HG02870 (cell line): Measurements from ENCODE around the gene SCAF1.

Experiments
- ATAC-seq: cut with Tn5 transposase; IDR thresholded peaks from one replicate; pipeline ENCODE4 v1.9.1; 2021; ENCODE audit warnings: mild to moderate bottlenecking, moderate library complexity; ENCODE audit not compliant: unreplicated experiment

Gene SCAF1, protein sequence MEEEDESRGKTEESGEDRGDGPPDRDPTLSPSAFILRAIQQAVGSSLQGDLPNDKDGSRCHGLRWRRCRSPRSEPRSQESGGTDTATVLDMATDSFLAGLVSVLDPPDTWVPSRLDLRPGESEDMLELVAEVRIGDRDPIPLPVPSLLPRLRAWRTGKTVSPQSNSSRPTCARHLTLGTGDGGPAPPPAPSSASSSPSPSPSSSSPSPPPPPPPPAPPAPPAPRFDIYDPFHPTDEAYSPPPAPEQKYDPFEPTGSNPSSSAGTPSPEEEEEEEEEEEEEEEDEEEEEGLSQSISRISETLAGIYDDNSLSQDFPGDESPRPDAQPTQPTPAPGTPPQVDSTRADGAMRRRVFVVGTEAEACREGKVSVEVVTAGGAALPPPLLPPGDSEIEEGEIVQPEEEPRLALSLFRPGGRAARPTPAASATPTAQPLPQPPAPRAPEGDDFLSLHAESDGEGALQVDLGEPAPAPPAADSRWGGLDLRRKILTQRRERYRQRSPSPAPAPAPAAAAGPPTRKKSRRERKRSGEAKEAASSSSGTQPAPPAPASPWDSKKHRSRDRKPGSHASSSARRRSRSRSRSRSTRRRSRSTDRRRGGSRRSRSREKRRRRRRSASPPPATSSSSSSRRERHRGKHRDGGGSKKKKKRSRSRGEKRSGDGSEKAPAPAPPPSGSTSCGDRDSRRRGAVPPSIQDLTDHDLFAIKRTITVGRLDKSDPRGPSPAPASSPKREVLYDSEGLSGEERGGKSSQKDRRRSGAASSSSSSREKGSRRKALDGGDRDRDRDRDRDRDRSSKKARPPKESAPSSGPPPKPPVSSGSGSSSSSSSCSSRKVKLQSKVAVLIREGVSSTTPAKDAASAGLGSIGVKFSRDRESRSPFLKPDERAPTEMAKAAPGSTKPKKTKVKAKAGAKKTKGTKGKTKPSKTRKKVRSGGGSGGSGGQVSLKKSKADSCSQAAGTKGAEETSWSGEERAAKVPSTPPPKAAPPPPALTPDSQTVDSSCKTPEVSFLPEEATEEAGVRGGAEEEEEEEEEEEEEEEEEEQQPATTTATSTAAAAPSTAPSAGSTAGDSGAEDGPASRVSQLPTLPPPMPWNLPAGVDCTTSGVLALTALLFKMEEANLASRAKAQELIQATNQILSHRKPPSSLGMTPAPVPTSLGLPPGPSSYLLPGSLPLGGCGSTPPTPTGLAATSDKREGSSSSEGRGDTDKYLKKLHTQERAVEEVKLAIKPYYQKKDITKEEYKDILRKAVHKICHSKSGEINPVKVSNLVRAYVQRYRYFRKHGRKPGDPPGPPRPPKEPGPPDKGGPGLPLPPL

DNA sequence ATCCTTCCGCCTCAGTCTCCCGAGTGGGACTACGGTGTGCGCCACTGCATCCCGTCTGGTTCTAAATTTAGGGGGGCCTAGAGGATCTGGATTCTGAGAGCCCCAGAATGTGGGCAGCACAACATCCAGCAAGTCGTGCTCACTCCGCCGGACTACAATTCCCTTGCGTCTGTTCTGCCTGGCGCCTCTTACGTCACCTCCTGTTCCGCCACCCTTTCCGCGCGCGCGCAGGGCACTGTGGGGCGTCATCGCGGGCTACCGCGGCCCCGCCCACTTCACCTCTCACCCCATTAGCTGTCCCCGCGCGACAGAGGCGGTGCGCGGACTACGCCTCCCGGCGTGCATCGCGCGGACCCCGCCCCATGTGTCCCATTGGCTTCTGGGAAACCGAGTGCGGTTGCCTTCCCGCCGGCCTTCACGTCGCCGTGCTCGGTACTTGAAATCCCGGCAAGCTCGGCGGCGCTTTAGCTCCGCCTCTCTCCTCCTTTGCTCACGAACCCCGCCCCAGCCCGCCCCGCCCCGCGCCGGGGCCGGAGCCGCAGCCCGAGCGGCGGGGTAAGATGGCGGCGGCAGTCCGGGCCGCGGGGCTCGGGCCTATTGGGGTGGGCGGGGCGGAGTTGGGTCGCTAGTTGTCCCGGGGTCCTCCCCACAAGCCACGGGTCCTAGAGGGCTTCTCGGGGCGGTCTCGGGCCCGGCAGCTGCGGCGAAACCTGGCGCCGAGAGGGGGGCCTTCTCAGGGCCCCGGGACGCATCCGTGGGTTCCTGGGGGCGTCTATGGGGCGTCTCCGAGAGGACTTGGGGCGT lies at the start of gene SCAF1:
TSS of gene SCAF1 (plus strand) at position 522 of the 804 bp plus-strand sequence. CDS start 2,818 bp downstream, outside the sequence.
- peak; percentile 47 for ATAC-seq

DNA sequence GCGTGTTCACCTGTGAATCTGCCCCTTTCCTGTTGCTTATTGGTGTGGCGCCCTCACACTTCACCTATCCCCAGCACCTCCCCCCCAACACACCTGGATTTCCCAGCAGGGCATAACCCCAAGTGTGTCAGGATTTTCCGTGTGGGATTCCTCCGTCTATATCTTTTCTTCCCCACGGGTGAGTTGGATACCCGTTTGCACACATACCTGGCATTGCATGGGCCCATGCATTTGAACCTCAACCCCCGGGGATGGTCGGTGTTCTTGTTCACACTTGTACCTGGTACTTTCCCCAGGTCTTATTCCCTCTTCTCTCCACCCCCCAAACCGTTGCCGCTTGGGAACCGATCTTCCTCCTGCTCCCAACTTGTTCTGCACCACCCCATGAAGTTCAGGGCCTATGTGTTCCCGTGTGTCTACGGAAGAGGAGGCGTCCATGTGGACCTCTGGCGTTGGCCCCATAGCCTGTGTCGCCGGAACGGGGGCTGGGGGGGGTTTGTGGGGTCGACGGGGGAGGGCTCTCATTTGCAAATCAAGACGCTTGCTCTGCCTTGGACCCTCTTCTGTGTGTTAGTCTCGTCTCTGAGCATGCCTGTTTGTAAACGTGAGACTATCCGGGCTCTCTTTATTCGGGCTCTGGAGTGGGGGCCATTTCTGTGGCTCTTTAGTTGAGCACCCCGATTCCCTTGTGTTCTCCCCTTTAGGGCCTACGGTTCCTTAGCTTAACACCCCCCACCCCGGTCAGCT lies 49.4 kb upstream of the SCAF1 start:
- ATAC-seq: no peak

DNA sequence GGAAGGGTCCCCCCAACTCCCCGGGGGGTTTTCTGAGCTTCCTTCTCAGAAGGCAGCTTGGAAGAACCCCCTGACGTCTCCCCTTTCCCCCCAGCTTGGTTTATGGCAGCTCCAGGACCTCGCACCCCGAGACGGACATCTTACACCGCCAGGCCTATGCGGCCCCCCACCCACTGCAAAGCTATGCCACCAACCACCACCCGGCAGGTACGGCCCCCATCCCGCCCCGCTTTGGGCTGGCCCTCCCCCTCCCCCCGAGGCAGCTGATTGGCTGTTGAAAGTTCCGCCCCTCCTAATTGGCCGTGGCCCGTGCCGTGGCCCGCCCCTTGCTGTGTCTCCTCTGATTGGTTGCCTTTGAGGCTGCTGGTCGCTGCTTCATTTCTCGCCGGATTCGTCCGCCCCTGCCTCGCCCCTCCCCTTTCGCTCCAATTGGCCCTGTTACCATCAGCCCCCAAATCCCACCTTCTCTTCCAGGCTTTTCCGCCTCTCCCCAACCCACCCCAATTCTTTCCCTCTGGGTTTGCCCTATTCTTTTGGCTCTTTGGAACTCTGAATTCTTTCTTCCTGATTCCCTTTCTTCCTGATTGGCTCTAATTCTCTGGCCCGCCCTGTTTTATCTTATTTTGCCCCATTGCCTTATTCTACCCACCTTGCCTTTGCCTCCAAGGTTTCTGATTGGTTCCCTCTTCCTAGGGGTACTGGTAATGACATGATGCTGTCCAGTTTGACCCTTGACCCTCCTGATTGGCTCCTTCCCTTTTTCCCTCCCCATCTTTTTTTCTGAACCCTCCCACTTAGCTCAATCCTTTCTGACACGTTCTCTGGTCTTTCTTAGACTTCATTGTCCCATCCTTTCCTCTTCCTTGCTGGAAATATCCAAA lies 48.5 kb upstream of the SCAF1 start:
- ATAC-seq: peak; percentile 51

DNA sequence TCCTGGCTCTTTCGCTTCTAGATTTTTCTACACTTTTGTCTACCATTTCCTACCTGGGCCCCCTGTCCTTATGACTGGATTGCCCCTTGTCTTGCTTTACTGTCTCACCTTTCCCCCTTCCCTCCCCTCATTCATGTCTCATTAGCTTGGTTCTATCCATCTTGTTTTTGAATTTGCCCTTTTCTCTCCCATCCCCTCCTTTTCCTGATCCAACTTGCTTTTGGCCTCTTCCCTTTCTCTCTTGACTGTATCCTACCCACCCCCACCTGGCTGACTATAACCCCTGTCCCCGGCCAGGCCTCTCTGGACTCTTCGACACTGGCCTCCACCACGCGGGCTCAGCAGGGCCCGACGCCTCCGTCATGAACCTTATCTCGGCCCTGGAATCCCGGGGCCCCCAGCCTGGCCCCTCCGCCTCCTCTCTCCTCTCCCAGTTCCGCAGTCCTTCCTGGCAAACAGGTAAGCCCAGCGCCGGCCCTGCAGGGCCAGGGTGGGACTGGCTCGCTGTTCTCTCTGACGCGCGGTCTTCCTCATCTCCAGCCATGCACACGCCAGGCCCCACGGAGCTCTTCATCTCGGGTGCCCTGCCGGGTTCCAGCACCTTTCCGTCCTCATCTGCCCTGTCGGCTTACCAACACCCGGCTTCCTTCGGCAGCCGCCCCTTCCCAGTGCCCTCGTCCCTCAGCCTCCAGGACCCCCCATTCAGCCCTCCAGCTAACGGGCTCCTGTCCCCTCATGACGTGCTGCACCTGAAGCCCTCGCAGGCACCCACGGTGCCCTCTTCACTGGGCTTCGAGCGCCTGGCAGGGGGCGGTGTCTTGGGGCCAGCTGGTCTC lies 47.6 kb upstream of the SCAF1 start:
- ATAC-seq: no peak

DNA sequence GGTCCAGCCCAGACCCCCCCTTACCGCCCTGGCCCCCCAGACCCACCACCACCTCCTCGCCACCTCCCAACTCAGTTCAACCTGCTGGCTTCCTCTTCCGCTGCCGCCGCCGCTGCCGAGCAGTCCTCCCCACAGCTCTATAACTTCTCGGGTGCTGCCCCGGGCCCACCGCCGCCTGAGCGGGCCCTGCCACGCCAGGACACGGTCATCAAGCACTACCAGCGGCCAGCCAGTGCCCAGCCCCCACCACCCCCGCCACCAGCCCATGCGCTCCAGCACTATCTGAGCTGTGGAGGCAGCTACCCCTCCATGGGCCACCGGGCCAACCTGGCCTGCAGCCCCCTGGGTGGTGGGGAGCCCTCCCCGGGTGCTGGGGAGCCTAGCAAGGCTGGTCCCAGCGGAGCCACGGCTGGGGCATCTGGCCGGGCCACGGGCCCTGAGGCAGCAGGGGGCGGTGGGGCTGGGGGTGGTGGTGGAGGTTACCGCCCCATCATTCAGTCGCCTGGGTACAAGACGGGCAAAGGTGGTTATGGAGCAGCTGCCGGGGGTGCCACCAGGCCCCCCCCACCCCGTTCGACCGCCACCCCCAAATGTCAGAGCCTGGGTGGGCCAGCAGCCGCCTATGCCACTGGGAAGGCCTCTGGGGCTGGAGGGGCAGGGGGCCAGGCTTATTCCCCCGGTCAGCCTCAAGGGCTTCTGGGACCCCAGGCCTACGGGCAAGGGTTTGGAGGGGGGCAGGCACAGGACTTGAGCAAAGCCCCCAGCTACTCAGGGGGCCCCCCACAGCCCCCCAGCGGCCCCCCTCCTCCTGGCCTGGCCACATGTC lies 46.8 kb upstream of the SCAF1 start:
- no peak for ATAC-seq

DNA sequence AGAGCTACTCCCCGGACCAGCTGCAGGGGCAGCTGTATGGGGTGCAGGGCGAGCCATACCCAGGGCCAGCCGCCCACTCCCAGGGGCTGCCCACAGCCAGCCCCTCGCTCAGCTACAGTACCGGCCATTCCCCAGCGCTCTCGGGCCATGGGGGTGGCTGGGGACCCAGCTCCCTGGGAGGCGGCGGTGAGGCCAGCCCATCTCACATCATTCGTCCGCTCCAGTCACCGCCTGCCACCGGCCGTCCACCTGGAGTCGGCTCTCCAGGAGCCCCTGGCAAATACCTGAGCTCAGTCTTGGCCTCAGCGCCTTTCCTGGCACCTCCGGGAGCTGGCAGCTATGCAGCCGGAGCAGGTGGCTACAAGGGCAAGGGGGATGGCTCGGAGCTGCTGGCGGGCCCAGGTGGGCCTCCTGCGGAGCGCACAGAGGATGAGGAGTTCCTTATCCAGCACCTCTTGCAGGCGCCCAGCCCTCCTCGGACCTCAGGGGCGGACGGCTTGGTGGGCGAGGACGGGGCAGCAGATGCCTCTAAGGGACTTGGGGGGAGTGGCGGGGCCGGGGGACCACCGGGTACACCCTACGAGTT lies 46.1 kb upstream of the SCAF1 start:
- no peak for ATAC-seq

DNA sequence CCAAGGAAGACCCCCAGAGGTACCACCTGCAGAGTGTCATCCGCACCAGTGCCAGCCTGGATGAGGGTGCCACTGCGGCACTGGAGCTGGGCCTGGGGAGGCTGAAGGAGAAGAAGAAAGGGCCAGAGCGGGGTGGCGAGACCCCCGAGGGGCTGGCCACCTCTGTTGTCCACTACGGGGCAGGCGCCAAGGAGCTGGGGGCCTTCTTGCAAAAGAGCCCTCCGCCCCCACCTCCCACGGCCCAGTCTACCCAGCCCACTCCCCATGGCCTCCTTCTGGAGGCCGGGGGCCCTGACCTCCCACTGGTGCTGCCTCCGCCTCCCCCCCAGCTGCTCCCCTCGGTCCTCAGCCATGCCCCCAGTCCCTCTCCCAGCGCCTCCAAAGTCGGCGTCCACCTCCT lies 45.6 kb upstream of the SCAF1 start:
- ATAC-seq: no peak

DNA sequence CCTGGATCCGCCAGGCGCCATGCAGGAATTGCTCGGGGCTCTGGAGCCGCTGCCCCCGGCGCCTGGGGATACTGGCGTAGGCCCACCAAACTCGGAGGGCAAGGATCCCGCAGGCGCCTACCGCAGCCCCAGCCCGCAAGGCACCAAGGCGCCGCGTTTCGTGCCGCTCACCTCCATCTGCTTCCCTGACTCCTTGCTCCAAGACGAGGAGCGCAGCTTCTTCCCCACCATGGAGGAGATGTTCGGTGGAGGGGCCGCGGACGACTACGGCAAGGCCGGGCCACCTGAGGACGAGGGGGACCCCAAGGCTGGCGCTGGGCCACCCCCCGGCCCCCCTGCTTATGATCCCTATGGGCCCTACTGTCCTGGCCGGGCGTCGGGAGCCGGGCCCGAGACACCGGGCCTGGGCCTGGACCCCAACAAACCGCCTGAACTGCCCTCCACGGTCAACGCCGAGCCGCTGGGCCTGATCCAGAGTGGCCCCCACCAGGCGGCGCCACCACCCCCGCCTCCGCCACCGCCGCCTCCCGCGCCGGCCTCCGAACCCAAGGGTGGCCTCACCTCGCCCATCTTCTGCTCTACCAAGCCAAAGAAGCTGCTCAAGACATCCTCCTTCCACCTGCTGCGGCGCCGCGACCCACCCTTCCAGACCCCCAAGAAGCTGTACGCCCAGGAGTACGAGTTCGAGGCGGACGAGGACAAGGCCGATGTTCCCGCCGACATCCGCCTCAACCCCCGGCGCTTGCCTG lies 44.9 kb upstream of the SCAF1 start:
- no peak for ATAC-seq

DNA sequence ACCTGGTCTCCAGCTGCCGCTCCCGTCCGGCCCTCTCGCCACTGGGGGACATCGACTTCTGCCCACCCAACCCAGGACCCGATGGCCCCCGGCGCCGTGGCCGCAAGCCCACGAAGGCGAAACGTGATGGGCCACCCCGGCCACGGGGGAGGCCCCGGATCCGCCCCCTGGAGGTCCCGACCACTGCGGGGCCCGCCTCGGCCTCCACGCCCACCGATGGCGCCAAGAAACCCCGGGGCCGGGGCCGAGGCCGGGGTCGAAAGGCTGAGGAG lies 44.4 kb upstream of the SCAF1 start:
- no peak for ATAC-seq

DNA sequence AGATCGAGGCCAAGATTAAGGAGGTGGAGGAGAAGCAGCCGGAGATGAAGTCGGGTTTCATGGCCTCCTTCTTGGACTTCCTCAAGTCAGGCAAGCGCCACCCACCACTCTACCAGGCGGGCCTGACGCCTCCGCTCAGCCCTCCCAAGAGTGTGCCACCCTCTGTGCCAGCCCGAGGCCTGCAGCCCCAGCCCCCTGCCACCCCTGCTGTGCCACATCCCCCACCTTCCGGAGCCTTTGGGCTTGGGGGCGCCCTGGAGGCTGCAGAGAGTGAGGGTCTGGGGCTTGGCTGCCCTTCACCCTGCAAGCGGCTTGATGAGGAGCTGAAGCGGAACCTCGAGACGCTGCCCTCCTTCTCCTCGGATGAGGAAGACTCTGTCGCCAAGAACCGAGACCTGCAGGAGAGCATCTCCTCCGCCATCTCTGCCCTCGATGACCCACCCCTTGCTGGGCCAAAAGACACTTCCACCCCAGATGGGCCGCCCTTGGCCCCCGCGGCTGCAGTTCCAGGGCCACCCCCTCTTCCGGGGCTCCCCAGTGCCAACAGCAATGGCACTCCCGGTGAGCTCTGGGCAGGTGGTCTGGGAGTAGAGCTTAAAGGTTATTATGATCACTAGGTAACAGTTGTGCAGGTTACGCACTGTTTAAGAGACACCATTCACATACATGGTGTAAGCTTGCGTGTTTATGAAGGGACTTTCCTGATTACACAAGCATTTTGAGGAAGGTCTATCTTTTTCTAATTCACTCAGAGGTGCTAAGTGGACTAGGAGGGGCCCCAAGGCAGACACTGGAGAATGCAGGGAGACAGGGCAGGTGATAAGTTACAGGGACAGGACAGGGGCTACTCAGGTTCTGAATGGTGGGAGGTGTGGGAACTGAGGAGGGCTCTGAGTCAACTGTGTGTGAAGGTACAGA lies 42.4 kb upstream of the SCAF1 start:
- no peak for ATAC-seq

DNA sequence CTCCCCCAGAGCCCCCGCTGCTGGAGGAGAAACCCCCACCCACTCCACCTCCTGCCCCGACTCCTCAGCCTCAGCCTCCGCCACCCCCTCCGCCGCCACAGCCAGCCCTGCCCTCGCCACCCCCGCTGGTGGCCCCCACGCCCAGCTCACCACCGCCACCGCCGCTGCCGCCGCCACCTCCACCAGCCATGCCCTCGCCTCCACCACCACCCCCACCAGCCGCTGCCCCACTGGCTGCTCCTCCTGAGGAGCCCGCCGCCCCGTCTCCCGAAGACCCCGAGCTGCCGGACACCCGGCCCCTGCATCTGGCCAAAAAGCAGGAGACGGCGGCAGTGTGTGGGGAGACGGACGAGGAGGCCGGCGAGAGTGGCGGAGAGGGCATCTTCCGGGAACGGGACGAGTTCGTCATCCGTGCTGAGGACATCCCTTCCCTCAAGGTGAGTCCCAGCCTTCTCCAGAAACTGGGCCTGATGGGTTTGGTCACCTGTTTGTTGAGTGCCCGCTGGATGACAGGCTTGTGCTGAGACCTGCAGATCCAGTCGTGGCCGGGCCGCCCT lies 40.4 kb upstream of the SCAF1 start:
- ATAC-seq: no peak

DNA sequence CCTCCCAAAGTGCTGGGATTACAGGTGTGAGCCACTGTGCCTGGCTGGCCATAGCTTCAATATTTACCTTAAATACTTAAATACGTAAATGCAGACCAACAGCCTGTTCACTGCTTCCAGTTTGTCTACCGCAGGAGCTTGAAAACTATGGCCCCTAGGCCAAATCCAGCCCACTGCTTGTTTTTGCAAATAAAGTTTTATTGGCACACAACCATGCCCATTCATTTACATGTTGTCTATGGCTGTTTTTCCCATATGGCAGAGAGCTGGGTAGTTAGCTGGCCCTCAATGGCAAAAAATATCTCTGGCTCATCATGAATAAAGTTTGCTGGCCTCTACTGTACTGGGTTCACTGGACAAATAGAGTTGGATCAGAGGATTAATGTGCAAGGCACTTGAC lies 39.2 kb upstream of the SCAF1 start:
- ATAC-seq: no peak

DNA sequence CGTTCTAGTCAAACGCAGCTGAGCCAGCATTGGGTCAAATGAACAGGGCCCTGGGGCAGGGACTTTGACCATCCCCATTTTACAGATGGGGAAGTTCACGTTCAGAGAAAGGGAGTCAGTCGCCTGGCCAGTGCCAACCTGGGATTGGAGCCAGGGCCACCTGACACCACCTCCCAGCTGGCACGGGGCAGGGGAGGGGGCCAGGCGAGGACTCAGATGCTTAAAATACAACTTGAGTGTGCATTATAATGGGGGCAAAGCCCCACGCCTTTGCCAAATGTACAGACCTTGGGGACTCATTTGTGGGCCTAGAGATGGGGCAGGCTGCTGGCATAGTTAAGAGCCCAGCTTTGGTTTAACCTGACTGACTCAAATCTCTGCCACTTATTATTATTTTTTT lies 36.4 kb upstream of the SCAF1 start:
- no peak for ATAC-seq

DNA sequence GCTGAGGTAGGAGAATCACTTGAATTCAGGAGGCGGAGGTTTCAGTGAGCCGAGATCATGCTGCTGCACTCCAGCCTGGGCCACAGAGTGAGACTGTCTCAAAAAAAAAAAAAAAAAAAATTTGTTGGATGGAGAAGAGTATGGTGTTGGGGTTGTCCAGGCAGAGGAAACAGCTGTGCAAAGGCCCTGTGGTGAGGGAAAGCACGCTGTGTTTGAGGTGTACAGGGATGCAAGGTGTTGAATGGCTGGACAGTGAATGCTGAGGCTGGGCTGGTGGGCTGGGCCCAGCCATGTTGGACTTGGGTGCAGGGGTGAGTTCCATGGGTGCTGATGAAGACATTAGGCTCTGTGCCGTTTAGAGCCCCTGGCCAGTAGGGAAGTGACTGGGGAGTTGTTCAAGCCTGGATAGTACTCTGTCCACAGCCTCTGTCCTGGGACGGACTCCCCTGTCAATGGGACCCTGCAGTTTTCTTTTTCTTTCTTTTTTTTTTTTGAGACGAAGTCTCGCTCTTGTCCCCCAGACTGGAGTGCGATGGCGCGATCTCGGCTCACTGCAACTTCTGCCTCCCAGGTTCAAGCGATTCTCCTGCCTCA lies 32.4 kb upstream of the SCAF1 start:
- ATAC-seq: no peak
